H9 (cell line): ENCODE results near the gene NLRC3. TPM values are rescaled to one million over a fixed set of nuclear protein-coding genes. Genes with fewer than 3 reads are reported as not detected.

Experiments
- DNase-seq: peaks from one replicate; pipeline ENCODE4 v3.0.0-alpha.2; 2017
- H2AFZ ChIP-seq: one replicate; pipeline ENCODE4 v1.6.1; 2013; ENCODE audit warnings: mild to moderate bottlenecking, low read length, control low read depth, moderate library complexity
- H2AK5ac ChIP-seq: 2 replicates; pipeline ENCODE4 v1.6.1; 2013; ENCODE audit warnings: low read length, control low read depth, mixed read lengths; ENCODE audit not compliant: insufficient read length
- H2BK120ac ChIP-seq: one replicate; pipeline ENCODE4 v1.6.1; 2013; ENCODE audit warnings: low read depth, mild to moderate bottlenecking, low read length, control low read depth, inconsistent platforms; ENCODE audit not compliant: poor library complexity, severe bottlenecking
- H2BK12ac ChIP-seq: 2 replicates; pipeline ENCODE4 v1.6.1; 2013; ENCODE audit warnings: low read length, control low read depth, mixed read lengths, low read depth; ENCODE audit not compliant: insufficient read length
- H2BK15ac ChIP-seq: 2 replicates; pipeline ENCODE4 v1.6.1; 2013; ENCODE audit warnings: low read depth, low read length, control low read depth
- H2BK20ac ChIP-seq: one replicate; pipeline ENCODE4 v1.6.1; 2013; ENCODE audit warnings: low read depth, mild to moderate bottlenecking, low read length, control low read depth, inconsistent platforms; ENCODE audit not compliant: poor library complexity, severe bottlenecking
- H2BK5ac ChIP-seq: 2 replicates; pipeline ENCODE4 v1.6.1; 2013; ENCODE audit warnings: low read length, control low read depth, mixed read lengths; ENCODE audit not compliant: insufficient read length
- H3K14ac ChIP-seq: 2 replicates; pipeline ENCODE4 v1.6.1; 2013; ENCODE audit warnings: low read length, control low read depth; ENCODE audit not compliant: insufficient read depth
- H3K18ac ChIP-seq: 2 replicates; pipeline ENCODE4 v1.6.1; 2013; ENCODE audit warnings: low read depth, mild to moderate bottlenecking, mixed read lengths, low read length, control low read depth; ENCODE audit not compliant: insufficient read length
- H3K23ac ChIP-seq: 2 replicates; pipeline ENCODE4 v1.6.1; 2013; ENCODE audit warnings: low read length, control low read depth, mixed read lengths, low read depth; ENCODE audit not compliant: insufficient read length
- H3K23me2 ChIP-seq: 2 replicates; pipeline ENCODE4 v1.6.1; 2013; ENCODE audit warnings: low read depth, mild to moderate bottlenecking, mixed read lengths, low read length, control low read depth; ENCODE audit not compliant: insufficient read length, poor library complexity, severe bottlenecking
- H3K27ac ChIP-seq: 2 replicates; pipeline ENCODE4 v1.5.1; 2013; ENCODE audit warnings: low read length, control low read depth, mixed read lengths, low read depth; ENCODE audit not compliant: insufficient read length
- H3K27me3 ChIP-seq: 2 replicates; pipeline ENCODE4 v1.6.1; 2013; ENCODE audit warnings: low read length, control low read depth, inconsistent platforms; ENCODE audit not compliant: insufficient read depth
- H3K4ac ChIP-seq: 2 replicates; pipeline ENCODE4 v1.6.1; 2013; ENCODE audit warnings: low read depth, mild to moderate bottlenecking, control low read depth, inconsistent platforms, low read length, moderate library complexity
- H3K4me1 ChIP-seq: 2 replicates; pipeline ENCODE4 v1.6.1; 2013; ENCODE audit warnings: low read length, control low read depth, inconsistent platforms; ENCODE audit not compliant: insufficient read depth
- H3K4me2 ChIP-seq: 2 replicates; pipeline ENCODE4 v1.6.1; 2013; ENCODE audit warnings: low read length, control low read depth, mixed read lengths; ENCODE audit not compliant: insufficient read length, insufficient read depth
- H3K56ac ChIP-seq: 2 replicates; pipeline ENCODE4 v1.6.1; 2013; ENCODE audit warnings: low read depth, mild to moderate bottlenecking, mixed read lengths, low read length, control low read depth; ENCODE audit not compliant: insufficient read length
- H3K79me1 ChIP-seq: 2 replicates; pipeline ENCODE4 v1.6.1; 2013; ENCODE audit warnings: low read depth, mild to moderate bottlenecking, moderate library complexity, low read length, control low read depth, inconsistent platforms; ENCODE audit not compliant: insufficient read depth, poor library complexity, severe bottlenecking
- H3K79me2 ChIP-seq: 2 replicates; pipeline ENCODE4 v1.6.1; 2013; ENCODE audit warnings: low read length, control low read depth, inconsistent platforms; ENCODE audit not compliant: insufficient read depth
- H3K9ac ChIP-seq: 2 replicates; pipeline ENCODE4 v1.6.1; 2013; ENCODE audit warnings: low read length, control low read depth, mixed read lengths; ENCODE audit not compliant: insufficient read length; ENCODE audit errors: extremely low read depth
- H3K9me3 ChIP-seq: one replicate; pipeline ENCODE4 v1.6.1; 2013; ENCODE audit warnings: low read depth, low read length, inconsistent platforms; ENCODE audit not compliant: control insufficient read depth
- H3T11ph ChIP-seq: one replicate; pipeline ENCODE4 v1.6.1; 2013; ENCODE audit warnings: mild to moderate bottlenecking, low read length, control low read depth, inconsistent platforms
- H4K20me1 ChIP-seq: one replicate; pipeline ENCODE4 v1.6.1; 2013; ENCODE audit not compliant: control insufficient read depth, insufficient read length, insufficient read depth
- H4K5ac ChIP-seq: 2 replicates; pipeline ENCODE4 v1.6.1; 2013; ENCODE audit warnings: low read depth, mild to moderate bottlenecking, mixed read lengths, low read length, control low read depth; ENCODE audit not compliant: insufficient read length
- H4K8ac ChIP-seq: replicated peaks from 2 replicates; pipeline ENCODE4 v1.6.1; 2013; ENCODE audit warnings: low read length, control low read depth, mixed read lengths, low read depth; ENCODE audit not compliant: insufficient read length
- H4K91ac ChIP-seq: 2 replicates; pipeline ENCODE4 v1.6.1; 2013; ENCODE audit warnings: low read depth, mild to moderate bottlenecking, moderate library complexity, mixed read lengths, low read length, control low read depth; ENCODE audit not compliant: insufficient read length
- H3K27ac Mint-ChIP-seq, 3 experiments: 2 replicates in 2 of 3; 3 replicates in 1 of 3; pipeline ENCODE4 v1.8.0; 2020 to 2021; ENCODE audit warnings: mixed read lengths in 3 of 3, mild to moderate bottlenecking in 1 of 3, moderate library complexity in 1 of 3
- H3K27me3 Mint-ChIP-seq: 2 replicates; pipeline ENCODE4 v1.8.0; 2021; ENCODE audit warnings: low read depth, mild to moderate bottlenecking, moderate library complexity, mixed read lengths
- H3K36me3 Mint-ChIP-seq, 3 experiments: 2 replicates in 2 of 3; 3 replicates in 1 of 3; pipeline ENCODE4 v1.8.0; 2020 to 2021; ENCODE audit warnings: low read depth in 3 of 3, mixed read lengths in 3 of 3; ENCODE audit not compliant: insufficient read depth in 1 of 3
- H3K4me1 Mint-ChIP-seq, 2 experiments: 2 replicates each; pipeline ENCODE4 v1.8.0; 2020; ENCODE audit warnings: mixed read lengths in 2 of 2
- H3K4me3 Mint-ChIP-seq, 2 experiments: 2 replicates in 1 of 2; 3 replicates in 1 of 2; pipeline ENCODE4 v1.8.0; 2020 to 2021; ENCODE audit warnings: mild to moderate bottlenecking in 2 of 2, mixed read lengths in 2 of 2, moderate library complexity in 1 of 2
- H3K9me3 Mint-ChIP-seq, 2 experiments: 2 replicates in 1 of 2; 3 replicates in 1 of 2; pipeline ENCODE4 v1.8.0; 2020; ENCODE audit warnings: mild to moderate bottlenecking in 2 of 2, mixed read lengths in 2 of 2, moderate library complexity in 1 of 2
- CTCF ChIP-seq: fragments of 200-600 bp; sonication (generic); conservative IDR thresholded peaks from 3 replicates; pipeline ENCODE4 v1.8.0; 2021; ENCODE audit warnings: antibody characterized with exemption, mild to moderate bottlenecking
- WGBS: extraction: QIAGEN DNeasy Blood & Tissue Kit; methylation state at CpG from one replicate; pipeline ENCODE4 v1.1.7; 2013; ENCODE audit warnings: missing lambda C conversion rate, low lambda C conversion rate, mixed read lengths; ENCODE audit not compliant: insufficient read length; ENCODE audit errors: extremely low coverage; 5-methylcytosine and 5-hydroxymethylcytosine counted together
- total RNA-seq: library from RNA; stranded (reverse); gene quantifications from 2 replicates; pipeline ENCODE4 v1.2.1, GENCODE V29; 2021

NLRC3 gene
- total RNA-seq, 1 experiment from 2014 or later, result 0.44 TPM

GRCh38 chr16:3538222-3538621 is 39.0 kb downstream of the NLRC3 start:
- no peak overlapping the region for H3K4me2 ChIP-seq
- no peaks in the 10 kb centered on the region for H3K79me1 ChIP-seq
- Mint-ChIP-seq H3K4me3 (no peak overlapping the region), H3K4me1 (peaks cover 17 to 20% of the 10 kb centered on the region in 2 experiments), H3K36me3 (peaks cover 5 to 9% (median 9%) of the 10 kb centered on the region in 3 experiments; a peak in 6 of 7 replicates), H3K27me3 (no peaks in the 10 kb centered on the region), H3K27ac (no peak overlapping the region), H3K9me3 (no peaks in the 10 kb centered on the region)
- no peak overlapping the region for H2BK120ac ChIP-seq
- H3K4me1 ChIP-seq, result no peaks in the 10 kb centered on the region
- no peaks in the 10 kb centered on the region for H3K79me2 ChIP-seq
- H4K8ac ChIP-seq, result no peak overlapping the region
- no peak overlapping the region for H3K23ac ChIP-seq
- H4K20me1 ChIP-seq, result no peaks in the 10 kb centered on the region
- no peak overlapping the region for H4K5ac ChIP-seq
- H3K9ac ChIP-seq, result no peak overlapping the region
- H2AFZ ChIP-seq, result no peak overlapping the region
- H2BK15ac ChIP-seq, result no peak overlapping the region
- no peak for DNase-seq
- H4K91ac ChIP-seq, result no peak overlapping the region
- no peak overlapping the region for H2AK5ac ChIP-seq
- H3K23me2 ChIP-seq, result no peaks in the 10 kb centered on the region
- H3K27ac ChIP-seq, result no peak overlapping the region
- no peak overlapping the region for H3T11ph ChIP-seq
- H3K4ac ChIP-seq, result no peak overlapping the region
- no peak for TF ChIP-seq CTCF
- no peak overlapping the region for H3K14ac ChIP-seq
- no peak overlapping the region for H2BK20ac ChIP-seq
- H2BK12ac ChIP-seq, result no peak overlapping the region
- no peaks in the 10 kb centered on the region for H3K27me3 ChIP-seq
- H3K18ac ChIP-seq, result no peak overlapping the region
- no peaks in the 10 kb centered on the region for H3K9me3 ChIP-seq
- no peak overlapping the region for H2BK5ac ChIP-seq
- WGBS, result no CpG with 5 or more reads among the region's 4 CpGs
- no peak overlapping the region for H3K56ac ChIP-seq
